Measurements from ENCODE around the gene UGT8. TPM values are rescaled to one million over a fixed set of nuclear protein-coding genes. Genes with fewer than 3 reads are reported as not detected.

UGT8 gene
- total RNA-seq, 1 experiment from 2014 or later: 15.7 TPM

GRCh38 chr4:114654592-114654991 is 56.0 kb downstream of the UGT8 start:
- WGBS (ENCODE audit: extremely low coverage, insufficient read length, low lambda C conversion rate): no CpG with 5 or more reads among the region's 2 CpGs
- H2BK15ac ChIP-seq (ENCODE audit: low read depth, low read length): no peak overlapping the region
- H3K4me2 ChIP-seq (ENCODE audit: insufficient read depth, insufficient read length, low read length): no peak overlapping the region
- Mint-ChIP-seq H3K27me3 (ENCODE audit: low read depth) (no peaks in the 10 kb centered on the region), H3K27ac (no peak overlapping the region), H3K4me3 (no peak overlapping the region), H3K9me3 (no peaks in the 10 kb centered on the region), H3K36me3 (ENCODE audit: insufficient read depth in 1 of 3, low read depth in 3 of 3) (no peaks in the 10 kb centered on the region; a peak in 1 of 7 replicates), H3K4me1 (peaks cover 57 to 59% of the 10 kb centered on the region in 2 experiments)
- no peak overlapping the region for H3K27ac ChIP-seq (ENCODE audit: insufficient read length, low read depth, low read length)
- no peaks in the 10 kb centered on the region for H3K79me2 ChIP-seq (ENCODE audit: insufficient read depth, low read length)
- no peak overlapping the region for H2AK5ac ChIP-seq (ENCODE audit: insufficient read length, low read length)
- no peak overlapping the region for H4K5ac ChIP-seq (ENCODE audit: insufficient read length, low read depth, low read length)
- H3K4me1 ChIP-seq (ENCODE audit: insufficient read depth, low read length): peaks cover 4% of the 10 kb centered on the region; the same call in 1 of the 2 replicates
- H2BK120ac ChIP-seq (ENCODE audit: low read depth, low read length, poor library complexity, severe bottlenecking): no peak overlapping the region
- H2BK20ac ChIP-seq (ENCODE audit: low read depth, low read length, poor library complexity, severe bottlenecking): no peak overlapping the region
- H4K8ac ChIP-seq (replicated peaks; ENCODE audit: insufficient read length, low read depth, low read length): no peak overlapping the region
- H3K27me3 ChIP-seq (ENCODE audit: insufficient read depth, low read length): no peaks in the 10 kb centered on the region
- no peaks in the 10 kb centered on the region for H3K9me3 ChIP-seq (ENCODE audit: control insufficient read depth, low read depth, low read length)
- no peaks in the 10 kb centered on the region for H4K20me1 ChIP-seq (ENCODE audit: control insufficient read depth, insufficient read depth, insufficient read length)
- H2AFZ ChIP-seq (ENCODE audit: low read length): no peak overlapping the region
- H3K23me2 ChIP-seq (ENCODE audit: insufficient read length, low read depth, low read length, poor library complexity, severe bottlenecking): no peaks in the 10 kb centered on the region
- H4K91ac ChIP-seq (ENCODE audit: insufficient read length, low read depth, low read length): no peak overlapping the region
- no peak overlapping the region for H3K23ac ChIP-seq (ENCODE audit: insufficient read length, low read depth, low read length)
- H3K4ac ChIP-seq (ENCODE audit: low read depth, low read length): no peak overlapping the region
- no peak overlapping the region for H2BK12ac ChIP-seq (ENCODE audit: insufficient read length, low read depth, low read length)
- no peak for DNase-seq
- H3K14ac ChIP-seq (ENCODE audit: insufficient read depth, low read length): no peak overlapping the region
- H3K56ac ChIP-seq (ENCODE audit: insufficient read length, low read depth, low read length): no peak overlapping the region
- H2BK5ac ChIP-seq (ENCODE audit: insufficient read length, low read length): no peak overlapping the region
- no peaks in the 10 kb centered on the region for H3K79me1 ChIP-seq (ENCODE audit: insufficient read depth, low read depth, low read length, poor library complexity, severe bottlenecking)
- H3T11ph ChIP-seq (ENCODE audit: low read length): no peak overlapping the region
- H3K9ac ChIP-seq (ENCODE audit: extremely low read depth, insufficient read length, low read length): no peak overlapping the region
- TF ChIP-seq, protein P1, sequence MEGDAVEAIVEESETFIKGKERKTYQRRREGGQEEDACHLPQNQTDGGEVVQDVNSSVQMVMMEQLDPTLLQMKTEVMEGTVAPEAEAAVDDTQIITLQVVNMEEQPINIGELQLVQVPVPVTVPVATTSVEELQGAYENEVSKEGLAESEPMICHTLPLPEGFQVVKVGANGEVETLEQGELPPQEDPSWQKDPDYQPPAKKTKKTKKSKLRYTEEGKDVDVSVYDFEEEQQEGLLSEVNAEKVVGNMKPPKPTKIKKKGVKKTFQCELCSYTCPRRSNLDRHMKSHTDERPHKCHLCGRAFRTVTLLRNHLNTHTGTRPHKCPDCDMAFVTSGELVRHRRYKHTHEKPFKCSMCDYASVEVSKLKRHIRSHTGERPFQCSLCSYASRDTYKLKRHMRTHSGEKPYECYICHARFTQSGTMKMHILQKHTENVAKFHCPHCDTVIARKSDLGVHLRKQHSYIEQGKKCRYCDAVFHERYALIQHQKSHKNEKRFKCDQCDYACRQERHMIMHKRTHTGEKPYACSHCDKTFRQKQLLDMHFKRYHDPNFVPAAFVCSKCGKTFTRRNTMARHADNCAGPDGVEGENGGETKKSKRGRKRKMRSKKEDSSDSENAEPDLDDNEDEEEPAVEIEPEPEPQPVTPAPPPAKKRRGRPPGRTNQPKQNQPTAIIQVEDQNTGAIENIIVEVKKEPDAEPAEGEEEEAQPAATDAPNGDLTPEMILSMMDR (conservative IDR thresholded peaks at IDR 0.05): 0 out of 3 replicates have a peak, but pooled peaks have one; percentile 9
- no peak overlapping the region for H3K18ac ChIP-seq (ENCODE audit: insufficient read length, low read depth, low read length)

All from H9 (cell line).